DND-41 (cell line): Measurements from ENCODE around the gene CCNY.

ENCODE experiments used
- ATAC-seq: fragments of 200-7000 bp; cut with Tn5 transposase; 3 replicates; pipeline ENCODE4 v1.9.1; 2021; ENCODE audit warnings: low read depth; ENCODE audit not compliant: insufficient read depth
- DNase-seq: peaks from one replicate; pipeline ENCODE4 v3.0.0-alpha.2; 2020
- H2AFZ ChIP-seq: 2 replicates; pipeline ENCODE4 v1.6.0; 2012; ENCODE audit warnings: low read depth, low read length
- H3K27ac ChIP-seq: 2 replicates; pipeline ENCODE4 v1.5.1; 2012; ENCODE audit warnings: low read length, inconsistent platforms
- H3K27me3 ChIP-seq: fragments of 200-600 bp; sonication (generic); 2 replicates; pipeline ENCODE4 v1.6.0; 2012; ENCODE audit warnings: low read length, mild to moderate bottlenecking, inconsistent platforms; ENCODE audit not compliant: insufficient read depth, poor library complexity
- H3K36me3 ChIP-seq: 2 replicates; pipeline ENCODE4 v1.5.1; 2012; ENCODE audit warnings: low read length, inconsistent platforms; ENCODE audit not compliant: insufficient read depth
- H3K4me1 ChIP-seq: 2 replicates; pipeline ENCODE4 v1.5.1; 2012; ENCODE audit warnings: mild to moderate bottlenecking, low read length; ENCODE audit not compliant: insufficient read depth
- H3K4me2 ChIP-seq: 2 replicates; pipeline ENCODE4 v1.6.0; 2012; ENCODE audit warnings: mild to moderate bottlenecking, moderate library complexity, low read length, inconsistent platforms; ENCODE audit not compliant: insufficient read depth
- H3K4me3 ChIP-seq, 2 experiments: fragments of 200-600 bp in 1 of 2; shearing (Covaris generic) in 1 of 2; 2 replicates each; pipeline ENCODE4 v1.5.1; 2012 to 2016; ENCODE audit warnings: inconsistent platforms in 2 of 2, low read length in 2 of 2, mild to moderate bottlenecking in 2 of 2, low read depth in 1 of 2, moderate library complexity in 1 of 2
- H3K79me2 ChIP-seq: 2 replicates; pipeline ENCODE4 v1.6.0; 2012; ENCODE audit warnings: low read length, inconsistent platforms; ENCODE audit not compliant: insufficient read depth
- H3K9ac ChIP-seq: 2 replicates; pipeline ENCODE4 v1.6.0; 2012; ENCODE audit warnings: low read depth, mild to moderate bottlenecking, inconsistent platforms, low read length, moderate library complexity
- H3K9me3 ChIP-seq: 2 replicates; pipeline ENCODE4 v1.5.1; 2012; ENCODE audit warnings: low read length, moderate library complexity, mild to moderate bottlenecking, inconsistent platforms; ENCODE audit not compliant: insufficient read depth, severe bottlenecking
- H4K20me1 ChIP-seq: 2 replicates; pipeline ENCODE4 v1.6.0; 2012; ENCODE audit warnings: low read length; ENCODE audit not compliant: insufficient read depth
- CTCF ChIP-seq: IDR thresholded peaks from 2 replicates; pipeline ENCODE4 v1.5.1; 2012; ENCODE audit warnings: borderline replicate concordance, low read length, moderate library complexity, mild to moderate bottlenecking; ENCODE audit not compliant: poor library complexity, severe bottlenecking; ENCODE audit errors: extremely low read depth
- EZH2 ChIP-seq: IDR thresholded peaks from 3 replicates; pipeline ENCODE4 v1.6.1; 2012; ENCODE audit warnings: borderline replicate concordance, low read depth, mild to moderate bottlenecking, moderate library complexity, low read length, inconsistent platforms; ENCODE audit not compliant: severe bottlenecking

CCNY gene

GRCh38 chr10:35460852-35461460 lies 124.6 kb downstream of the CCNY start:
- DNase-seq (no peak), ATAC-seq (no peak)
- H3K79me2 ChIP-seq: peaks cover 97% of the 10 kb centered on the region
- TF ChIP-seq EZH2: no peak
- H3K4me1 ChIP-seq: peaks cover 5% of the 10 kb centered on the region; the same call in 1 of the 2 replicates
- H3K9ac ChIP-seq: no peak overlapping the region
- no peak overlapping the region for H3K4me3 ChIP-seq
- no peak overlapping the region for H2AFZ ChIP-seq
- no peaks in the 10 kb centered on the region for H3K27me3 ChIP-seq
- H3K36me3 ChIP-seq: no peaks in the 10 kb centered on the region
- H3K27ac ChIP-seq: no peak overlapping the region
- no peak overlapping the region for H3K4me2 ChIP-seq
- no peaks in the 10 kb centered on the region for H3K9me3 ChIP-seq
- H4K20me1 ChIP-seq: peaks cover 73% of the 10 kb centered on the region

GRCh38 chr10:35462491-35462934 lies 126.2 kb downstream of the CCNY start:
- H2AFZ ChIP-seq: no peak overlapping the region
- H3K4me3 ChIP-seq: no peak overlapping the region
- H4K20me1 ChIP-seq: peaks cover 80% of the 10 kb centered on the region
- peaks cover 99% of the 10 kb centered on the region for H3K79me2 ChIP-seq
- H3K9ac ChIP-seq: no peak overlapping the region
- H3K4me2 ChIP-seq: no peak overlapping the region
- ATAC-seq (peak; percentile 46; the same call in 2 of the 3 replicates), DNase-seq (no peak)
- TF ChIP-seq CTCF (no peak), EZH2 (no peak)
- peaks cover 5% of the 10 kb centered on the region; the same call in 1 of the 2 replicates for H3K4me1 ChIP-seq
- no peaks in the 10 kb centered on the region for H3K27me3 ChIP-seq
- no peaks in the 10 kb centered on the region for H3K9me3 ChIP-seq
- H3K36me3 ChIP-seq: no peaks in the 10 kb centered on the region
- H3K27ac ChIP-seq: no peak overlapping the region

- ATAC-seq (no peak), DNase-seq (no peak)
- Histone ChIP-seq H3K4me2 (no peak overlapping the region), H3K79me2 (peaks cover 99% of the 10 kb centered on the region), H3K4me3 (no peak overlapping the region), H3K4me1 (peaks cover 11% of the 10 kb centered on the region), H4K20me1 (peaks cover 84% of the 10 kb centered on the region), H3K36me3 (no peaks in the 10 kb centered on the region), H3K27me3 (no peaks in the 10 kb centered on the region), H2AFZ (no peak overlapping the region), H3K9me3 (no peaks in the 10 kb centered on the region), H3K27ac (no peak overlapping the region), H3K9ac (no peak overlapping the region)
- TF ChIP-seq CTCF: no peak
- no peak for TF ChIP-seq EZH2
These were observed 127.0 kb downstream of the CCNY start for GRCh38 chr10:35463105-35463867.

- H3K4me2 ChIP-seq: no peak overlapping the region
- peaks cover 14% of the 10 kb centered on the region for H3K4me1 ChIP-seq
- H3K4me3 ChIP-seq: no peak overlapping the region
- no peak overlapping the region for H3K9ac ChIP-seq
- H2AFZ ChIP-seq: no peak overlapping the region
- no peak for TF ChIP-seq EZH2
- TF ChIP-seq CTCF: no peak
- no peak for DNase-seq
- H4K20me1 ChIP-seq: peaks cover 78% of the 10 kb centered on the region
- no peak for ATAC-seq
- H3K36me3 ChIP-seq: no peaks in the 10 kb centered on the region
- H3K9me3 ChIP-seq: no peaks in the 10 kb centered on the region
- no peak overlapping the region for H3K27ac ChIP-seq
- H3K79me2 ChIP-seq: peaks cover 99% of the 10 kb centered on the region
- H3K27me3 ChIP-seq: no peaks in the 10 kb centered on the region
These were observed 127.6 kb downstream of the CCNY start for GRCh38 chr10:35463878-35464277.
